ENCODE measurements around the gene PTPA. TPM values are rescaled to one million over a fixed set of nuclear protein-coding genes. Genes with fewer than 3 reads are reported as not detected.

Gene PTPA
- total and polyA plus RNA-seq, 9 of the 15 experiments (the other 6 are each of a cell fraction or from before 2014, with no cell fraction given), result 1.7 to 121 (median 72.6) TPM

DNA sequence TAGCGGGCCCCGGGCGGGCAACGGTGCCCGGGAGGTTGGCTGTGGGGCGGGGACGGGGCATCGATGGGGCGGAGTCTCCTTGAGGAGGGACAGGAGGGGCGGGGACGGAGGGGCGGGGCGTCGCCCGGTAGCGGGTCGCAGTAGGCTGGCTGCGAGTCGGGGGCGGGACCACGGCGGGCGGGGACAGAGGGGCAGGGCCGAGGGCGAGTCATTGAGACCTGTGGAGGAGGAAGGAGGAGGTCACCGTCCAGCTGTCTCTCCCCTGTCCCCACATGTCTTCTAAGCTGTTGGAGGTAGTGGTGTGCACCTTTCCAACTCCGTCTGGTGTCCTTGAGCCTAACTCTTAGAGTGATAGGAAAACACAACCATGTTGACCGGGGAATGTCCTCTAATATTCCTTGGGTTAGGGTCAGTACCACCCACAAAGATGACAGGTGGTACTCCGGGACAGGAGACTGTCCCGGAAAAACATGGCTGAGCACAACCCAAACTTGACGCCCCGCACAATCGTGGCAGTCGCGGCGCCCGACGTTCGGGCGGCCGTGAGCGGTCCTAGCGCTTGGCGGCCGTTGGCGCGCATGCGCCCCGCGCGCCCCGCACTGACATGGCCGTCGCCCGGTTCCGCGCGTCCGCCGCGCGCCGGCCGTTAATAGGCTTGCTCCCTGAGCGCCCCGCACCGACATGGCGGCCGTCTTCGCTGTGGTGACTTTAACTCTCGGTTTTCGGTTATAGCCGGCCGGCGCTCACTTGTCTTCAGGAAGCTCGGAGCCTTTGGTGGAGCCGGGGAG is at the start of gene PTPA, which contains the start of gene CRAT (continued):
- TF ChIP-seq ZNF551 (CRISPR knock-in tag; IDR thresholded peaks at IDR 0.05) (no peak), L3MBTL2 (IDR thresholded peaks at IDR 0.05) (peak; percentile 94), ARNT (IDR thresholded peaks at IDR 0.05) (0 out of 4 replicates have a peak, but pooled peaks of 1 of the 2 experiments have one; percentile 36), ARID1B (IDR thresholded peaks at IDR 0.05) (peak; percentile 63), ZNF124 (CRISPR knock-in tag; IDR thresholded peaks at IDR 0.05) (no peak), MECOM (CRISPR knock-in tag; IDR thresholded peaks at IDR 0.05) (no peak), MYC (IDR thresholded peaks at IDR 0.05; ENCODE audit: low read depth, low read length) (peak; percentile 11), MYC (CRISPR knock-in tag; IDR thresholded peaks at IDR 0.05; ENCODE audit: borderline replicate concordance, low read depth) (no peak), GABPB1 (CRISPR knock-in tag; IDR thresholded peaks at IDR 0.05) (peak; percentile 55), CREM (IDR thresholded peaks at IDR 0.05; ENCODE audit: low read depth) (peak; percentile 59), BRD9 (IDR thresholded peaks at IDR 0.05; ENCODE audit: low read depth, partially characterized antibody) (peak; percentile 76), ZNF146 (CRISPR knock-in tag; IDR thresholded peaks at IDR 0.05; ENCODE audit: unreplicated experiment) (no peak), ZNF12 (CRISPR knock-in tag; IDR thresholded peaks at IDR 0.05) (no peak; the same call in 1 of the 2 replicates)
- TF ChIP-seq, protein P1, sequence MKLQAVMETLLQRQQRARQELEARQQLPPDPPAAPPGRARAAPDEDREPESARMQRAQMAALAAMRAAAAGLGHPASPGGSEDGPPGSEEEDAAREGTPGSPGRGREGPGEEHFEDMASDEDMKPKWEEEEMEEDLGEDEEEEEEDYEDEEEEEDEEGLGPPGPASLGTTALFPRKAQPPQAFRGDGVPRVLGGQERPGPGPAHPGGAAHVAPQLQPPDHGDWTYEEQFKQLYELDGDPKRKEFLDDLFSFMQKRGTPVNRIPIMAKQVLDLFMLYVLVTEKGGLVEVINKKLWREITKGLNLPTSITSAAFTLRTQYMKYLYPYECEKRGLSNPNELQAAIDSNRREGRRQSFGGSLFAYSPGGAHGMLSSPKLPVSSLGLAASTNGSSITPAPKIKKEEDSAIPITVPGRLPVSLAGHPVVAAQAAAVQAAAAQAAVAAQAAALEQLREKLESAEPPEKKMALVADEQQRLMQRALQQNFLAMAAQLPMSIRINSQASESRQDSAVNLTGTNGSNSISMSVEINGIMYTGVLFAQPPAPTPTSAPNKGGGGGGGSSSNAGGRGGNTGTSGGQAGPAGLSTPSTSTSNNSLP (IDR thresholded peaks at IDR 0.05; ENCODE audit: borderline replicate concordance, low read depth, low read length), result no peak
- TF ChIP-seq, protein P2, sequence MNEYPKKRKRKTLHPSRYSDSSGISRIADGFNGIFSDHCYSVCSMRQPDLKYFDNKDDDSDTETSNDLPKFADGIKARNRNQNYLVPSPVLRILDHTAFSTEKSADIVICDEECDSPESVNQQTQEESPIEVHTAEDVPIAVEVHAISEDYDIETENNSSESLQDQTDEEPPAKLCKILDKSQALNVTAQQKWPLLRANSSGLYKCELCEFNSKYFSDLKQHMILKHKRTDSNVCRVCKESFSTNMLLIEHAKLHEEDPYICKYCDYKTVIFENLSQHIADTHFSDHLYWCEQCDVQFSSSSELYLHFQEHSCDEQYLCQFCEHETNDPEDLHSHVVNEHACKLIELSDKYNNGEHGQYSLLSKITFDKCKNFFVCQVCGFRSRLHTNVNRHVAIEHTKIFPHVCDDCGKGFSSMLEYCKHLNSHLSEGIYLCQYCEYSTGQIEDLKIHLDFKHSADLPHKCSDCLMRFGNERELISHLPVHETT (CRISPR knock-in tag; conservative IDR thresholded peaks at IDR 0.05 in 1 of 2, IDR thresholded peaks at IDR 0.05 in 1 of 2), result peak in 1 of 2 experiments; percentile 48; a peak in 1 of 4 replicates
- TF ChIP-seq, protein P3, sequence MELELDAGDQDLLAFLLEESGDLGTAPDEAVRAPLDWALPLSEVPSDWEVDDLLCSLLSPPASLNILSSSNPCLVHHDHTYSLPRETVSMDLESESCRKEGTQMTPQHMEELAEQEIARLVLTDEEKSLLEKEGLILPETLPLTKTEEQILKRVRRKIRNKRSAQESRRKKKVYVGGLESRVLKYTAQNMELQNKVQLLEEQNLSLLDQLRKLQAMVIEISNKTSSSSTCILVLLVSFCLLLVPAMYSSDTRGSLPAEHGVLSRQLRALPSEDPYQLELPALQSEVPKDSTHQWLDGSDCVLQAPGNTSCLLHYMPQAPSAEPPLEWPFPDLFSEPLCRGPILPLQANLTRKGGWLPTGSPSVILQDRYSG (tag; conservative IDR thresholded peaks at IDR 0.05; ENCODE audit: low read depth), result no peak
- TF ChIP-seq, protein P4, sequence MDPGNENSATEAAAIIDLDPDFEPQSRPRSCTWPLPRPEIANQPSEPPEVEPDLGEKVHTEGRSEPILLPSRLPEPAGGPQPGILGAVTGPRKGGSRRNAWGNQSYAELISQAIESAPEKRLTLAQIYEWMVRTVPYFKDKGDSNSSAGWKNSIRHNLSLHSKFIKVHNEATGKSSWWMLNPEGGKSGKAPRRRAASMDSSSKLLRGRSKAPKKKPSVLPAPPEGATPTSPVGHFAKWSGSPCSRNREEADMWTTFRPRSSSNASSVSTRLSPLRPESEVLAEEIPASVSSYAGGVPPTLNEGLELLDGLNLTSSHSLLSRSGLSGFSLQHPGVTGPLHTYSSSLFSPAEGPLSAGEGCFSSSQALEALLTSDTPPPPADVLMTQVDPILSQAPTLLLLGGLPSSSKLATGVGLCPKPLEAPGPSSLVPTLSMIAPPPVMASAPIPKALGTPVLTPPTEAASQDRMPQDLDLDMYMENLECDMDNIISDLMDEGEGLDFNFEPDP (CRISPR knock-in tag; IDR thresholded peaks at IDR 0.05), result 0 out of 2 replicates have a peak, but pooled peaks have one; percentile 49
- TF ChIP-seq, protein P5, sequence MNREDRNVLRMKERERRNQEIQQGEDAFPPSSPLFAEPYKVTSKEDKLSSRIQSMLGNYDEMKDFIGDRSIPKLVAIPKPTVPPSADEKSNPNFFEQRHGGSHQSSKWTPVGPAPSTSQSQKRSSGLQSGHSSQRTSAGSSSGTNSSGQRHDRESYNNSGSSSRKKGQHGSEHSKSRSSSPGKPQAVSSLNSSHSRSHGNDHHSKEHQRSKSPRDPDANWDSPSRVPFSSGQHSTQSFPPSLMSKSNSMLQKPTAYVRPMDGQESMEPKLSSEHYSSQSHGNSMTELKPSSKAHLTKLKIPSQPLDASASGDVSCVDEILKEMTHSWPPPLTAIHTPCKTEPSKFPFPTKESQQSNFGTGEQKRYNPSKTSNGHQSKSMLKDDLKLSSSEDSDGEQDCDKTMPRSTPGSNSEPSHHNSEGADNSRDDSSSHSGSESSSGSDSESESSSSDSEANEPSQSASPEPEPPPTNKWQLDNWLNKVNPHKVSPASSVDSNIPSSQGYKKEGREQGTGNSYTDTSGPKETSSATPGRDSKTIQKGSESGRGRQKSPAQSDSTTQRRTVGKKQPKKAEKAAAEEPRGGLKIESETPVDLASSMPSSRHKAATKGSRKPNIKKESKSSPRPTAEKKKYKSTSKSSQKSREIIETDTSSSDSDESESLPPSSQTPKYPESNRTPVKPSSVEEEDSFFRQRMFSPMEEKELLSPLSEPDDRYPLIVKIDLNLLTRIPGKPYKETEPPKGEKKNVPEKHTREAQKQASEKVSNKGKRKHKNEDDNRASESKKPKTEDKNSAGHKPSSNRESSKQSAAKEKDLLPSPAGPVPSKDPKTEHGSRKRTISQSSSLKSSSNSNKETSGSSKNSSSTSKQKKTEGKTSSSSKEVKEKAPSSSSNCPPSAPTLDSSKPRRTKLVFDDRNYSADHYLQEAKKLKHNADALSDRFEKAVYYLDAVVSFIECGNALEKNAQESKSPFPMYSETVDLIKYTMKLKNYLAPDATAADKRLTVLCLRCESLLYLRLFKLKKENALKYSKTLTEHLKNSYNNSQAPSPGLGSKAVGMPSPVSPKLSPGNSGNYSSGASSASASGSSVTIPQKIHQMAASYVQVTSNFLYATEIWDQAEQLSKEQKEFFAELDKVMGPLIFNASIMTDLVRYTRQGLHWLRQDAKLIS (CRISPR knock-in tag; IDR thresholded peaks at IDR 0.05), result peak; percentile 77
